NOMO-1 treated with DMSO at 0.1 percent for 48 hours (cell line): Measurements from ENCODE around the gene TTC22.

ENCODE experiments used
- DNase-seq: peaks from one replicate; lab custom pipeline; 2025; ENCODE audit not compliant: unreplicated experiment; lab: John Stamatoyannopoulos, UW

TTC22 gene

DNA sequence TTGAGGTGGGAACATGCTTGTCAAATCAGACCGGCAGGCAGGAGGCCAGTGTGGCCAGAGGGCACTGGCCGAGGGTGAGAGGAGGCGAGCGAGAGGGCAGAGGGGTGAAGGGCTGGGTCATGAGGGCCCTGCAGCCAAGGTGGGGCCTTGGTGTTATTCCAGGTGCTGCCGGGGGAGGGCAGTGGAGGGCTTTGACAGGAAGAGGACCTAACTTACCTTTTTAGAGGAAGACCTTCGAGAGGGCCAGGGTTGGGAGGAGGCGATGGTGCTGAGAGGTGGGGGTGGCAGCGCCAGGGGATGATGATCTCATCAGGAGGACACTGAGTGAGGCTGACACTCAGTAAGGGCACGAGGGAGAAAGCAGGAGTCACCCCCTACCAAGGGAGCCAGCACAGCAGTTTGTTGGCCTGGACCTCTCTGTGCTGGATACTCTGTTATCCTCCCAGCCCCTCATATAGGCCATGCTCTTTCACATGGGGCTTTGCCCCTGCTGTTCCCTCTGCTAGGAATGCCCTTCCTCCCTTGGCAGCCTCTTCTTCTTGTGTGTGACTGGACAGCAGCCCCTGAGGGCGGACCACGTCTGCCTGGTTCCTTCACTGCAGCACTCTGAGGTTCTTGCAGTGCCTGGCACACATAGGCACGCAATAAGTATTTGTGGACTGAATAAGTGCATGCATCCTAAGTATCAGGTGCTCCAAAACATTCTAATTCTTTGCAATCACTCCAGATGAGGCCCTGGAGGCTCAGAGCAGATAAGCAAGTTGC is 7.5 kb upstream of the TTC22 start:
- DNase-seq: no peak

DNA sequence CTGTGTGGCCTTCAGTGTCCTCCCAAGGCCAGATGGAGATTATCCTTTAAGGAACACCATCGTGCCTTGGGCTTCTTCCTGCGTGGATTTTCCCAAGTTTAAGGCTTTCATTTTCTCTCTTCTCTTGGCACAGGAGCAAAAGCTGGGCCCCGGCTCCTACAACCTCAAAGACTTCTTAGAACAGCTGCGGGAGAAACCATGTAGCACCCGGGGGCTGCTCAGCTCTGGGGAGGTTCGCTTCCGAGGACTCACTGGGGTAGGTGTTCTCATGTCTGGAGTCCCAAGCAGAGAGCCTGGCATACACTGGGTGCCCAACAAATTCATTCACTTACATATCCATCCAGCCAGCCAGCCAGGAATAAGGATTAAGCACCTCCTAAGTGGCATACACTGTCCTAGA is 6.6 kb upstream of the TTC22 start:
- no peak for DNase-seq

GRCh38 chr1:54806931-54807611 is 5.9 kb upstream of the TTC22 start:
- peak; percentile 9 for DNase-seq

DNA sequence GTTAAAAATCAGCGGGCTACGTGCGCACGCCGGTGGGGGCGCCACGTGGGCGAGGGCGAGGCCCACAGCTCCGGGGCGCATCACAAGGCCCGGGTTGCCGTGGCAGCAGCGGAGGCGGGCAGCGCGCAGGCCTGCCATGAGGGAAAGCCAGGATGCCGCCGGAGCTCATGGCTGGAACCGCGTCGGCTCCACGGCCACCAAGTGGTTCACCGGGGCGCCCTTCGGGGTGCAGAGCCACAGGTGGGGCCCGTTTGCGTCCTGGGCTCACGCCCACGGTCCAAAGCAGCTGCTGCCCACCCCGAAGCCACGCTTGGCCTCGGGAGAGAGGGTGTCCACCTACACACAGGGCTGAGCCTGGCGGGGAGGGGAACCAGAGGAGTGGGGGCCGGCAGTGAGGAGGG is 4.9 kb upstream of the TTC22 start:
- DNase-seq: no peak

DNA sequence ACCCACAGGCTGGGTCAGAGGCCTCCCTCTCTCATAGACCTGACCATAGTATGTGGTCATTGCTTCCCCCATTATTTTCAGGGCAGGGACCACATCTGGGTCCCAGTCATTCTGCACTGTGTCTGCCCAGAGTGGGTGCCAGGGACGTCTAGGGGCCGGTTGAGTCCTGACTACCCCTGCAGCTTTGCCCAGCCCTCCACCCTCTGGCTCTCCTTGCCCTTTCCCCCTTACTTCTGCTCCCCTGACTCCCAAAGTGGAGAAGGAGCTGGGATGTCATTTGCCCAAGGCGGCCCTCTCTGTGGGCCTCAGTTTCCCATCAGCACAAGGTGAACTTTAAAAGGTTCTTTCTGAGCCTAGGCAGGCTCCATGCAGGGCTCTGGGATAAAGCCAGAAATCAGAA is 4.3 kb upstream of the TTC22 start:
- DNase-seq: no peak

DNA sequence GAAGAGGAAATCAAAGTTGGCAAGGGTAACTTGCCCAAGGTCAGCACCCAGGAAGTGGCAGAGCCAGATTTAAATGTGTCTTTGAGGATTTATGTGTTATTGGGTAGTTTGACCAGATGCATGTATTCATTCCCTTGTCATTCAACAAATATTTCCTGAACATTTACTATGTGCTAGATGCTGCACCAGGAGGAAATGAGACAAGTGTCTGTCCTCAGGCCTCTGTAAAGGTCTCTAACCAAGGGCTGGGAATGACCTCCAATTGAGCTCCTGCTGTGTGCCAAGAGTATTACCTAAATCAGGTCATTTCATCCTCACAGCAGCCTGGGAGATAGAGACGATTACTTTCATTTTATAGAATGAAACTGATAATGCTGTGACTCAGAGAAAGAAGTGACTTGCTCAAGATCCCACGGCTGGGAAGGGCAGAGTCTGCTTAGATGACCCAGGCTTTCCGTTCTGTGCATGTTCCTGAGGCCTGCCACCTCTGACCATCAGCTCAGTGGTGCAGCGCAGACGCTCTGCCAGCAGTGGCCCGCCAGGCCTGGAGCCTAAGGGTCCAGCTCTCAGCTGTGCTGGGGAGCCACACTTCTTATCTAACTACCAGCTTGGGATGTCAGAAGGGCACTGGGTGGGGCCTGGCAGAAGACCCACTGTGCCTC is 3.5 kb upstream of the TTC22 start:
- no peak for DNase-seq

- DNase-seq: no peak
These were observed 2.8 kb upstream of the TTC22 start for GRCh38 chr1:54803761-54804470.

DNA sequence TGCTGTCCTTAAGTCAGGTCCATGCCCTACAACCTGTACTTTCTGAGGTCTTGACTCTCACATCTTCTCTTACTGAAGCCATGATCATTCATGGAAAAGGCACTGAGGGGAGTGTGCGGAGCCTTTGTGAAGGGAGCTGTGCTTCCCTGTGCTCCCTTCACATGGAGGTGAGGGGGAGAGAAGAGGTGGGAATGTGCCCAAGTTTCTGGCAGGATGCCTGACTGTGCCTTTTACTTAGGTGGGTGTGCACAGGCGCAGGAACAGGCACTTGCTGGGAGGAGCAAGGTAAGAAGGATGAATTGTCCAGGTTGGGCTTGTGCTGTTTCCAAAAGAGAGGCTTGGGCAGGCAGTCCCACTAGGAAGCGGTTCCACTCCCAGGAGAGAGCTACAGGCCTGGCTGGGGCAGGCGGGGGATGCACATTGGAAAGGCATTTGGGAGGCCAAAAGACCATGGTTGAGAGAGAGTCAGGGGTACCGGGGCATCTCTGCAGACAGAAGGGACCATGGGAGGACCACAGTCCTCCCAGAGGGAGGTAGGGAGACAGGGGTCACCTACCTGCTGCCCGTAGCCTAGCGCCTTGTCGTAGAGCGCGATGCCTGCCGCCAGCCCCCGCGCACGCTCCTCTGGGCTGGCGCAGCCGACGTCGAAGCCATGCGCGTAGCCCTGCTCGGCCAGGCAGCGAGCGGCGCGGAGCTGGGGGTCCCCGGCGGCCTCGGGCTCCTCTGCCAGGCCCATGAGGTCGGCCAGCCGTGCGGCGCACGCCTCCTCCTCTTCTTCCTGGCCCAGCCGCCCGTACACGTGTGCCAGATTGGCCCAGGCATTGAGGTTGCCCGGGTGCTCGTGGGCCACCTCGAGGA is 853 bp downstream of the TTC22 start:
- no peak for DNase-seq

DNA sequence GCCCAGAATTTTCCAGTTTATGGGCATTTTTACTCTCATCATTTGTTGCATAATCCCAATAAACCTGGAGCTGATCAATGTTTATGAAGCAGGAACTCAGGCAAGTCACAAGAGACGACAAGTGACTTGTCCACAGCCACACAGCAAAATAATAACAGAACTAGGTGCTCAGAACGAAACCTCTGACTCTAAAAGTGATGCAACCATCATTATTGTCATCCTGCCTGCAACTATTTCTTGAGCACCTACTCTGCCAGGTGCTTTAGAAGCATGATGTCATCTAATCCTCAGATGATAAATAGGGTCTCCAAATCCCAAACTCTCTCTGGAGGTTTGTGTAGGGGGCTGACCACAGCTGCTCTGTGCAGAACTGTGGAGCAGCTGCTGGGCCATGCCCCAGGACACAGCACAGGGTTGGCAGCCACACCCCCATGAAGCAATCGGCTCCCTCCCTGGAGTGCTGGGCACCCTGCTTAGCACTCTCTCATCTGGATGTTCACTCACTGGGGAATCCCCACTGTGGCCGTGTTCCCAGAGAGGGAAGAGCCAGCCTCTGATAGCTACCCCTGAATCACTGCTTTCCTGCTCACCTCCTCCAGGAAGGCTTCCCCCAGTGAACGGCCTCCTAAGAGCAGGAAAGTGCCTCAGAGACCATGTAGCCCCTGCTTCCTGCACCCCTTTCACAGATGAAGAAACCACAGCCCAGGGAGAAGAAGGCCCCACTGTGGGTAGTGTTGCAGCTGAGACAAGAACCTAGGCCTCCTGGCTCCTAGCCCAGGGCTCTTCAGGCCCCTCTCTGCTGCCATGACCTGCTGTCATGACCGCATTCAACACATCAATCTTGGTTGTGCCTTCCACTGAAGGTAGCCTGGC is 2.1 kb downstream of the TTC22 start:
- DNase-seq: peak; percentile 13

GRCh38 chr1:54798206-54798605 is 2.9 kb downstream of the TTC22 start:
- no peak for DNase-seq

DNA sequence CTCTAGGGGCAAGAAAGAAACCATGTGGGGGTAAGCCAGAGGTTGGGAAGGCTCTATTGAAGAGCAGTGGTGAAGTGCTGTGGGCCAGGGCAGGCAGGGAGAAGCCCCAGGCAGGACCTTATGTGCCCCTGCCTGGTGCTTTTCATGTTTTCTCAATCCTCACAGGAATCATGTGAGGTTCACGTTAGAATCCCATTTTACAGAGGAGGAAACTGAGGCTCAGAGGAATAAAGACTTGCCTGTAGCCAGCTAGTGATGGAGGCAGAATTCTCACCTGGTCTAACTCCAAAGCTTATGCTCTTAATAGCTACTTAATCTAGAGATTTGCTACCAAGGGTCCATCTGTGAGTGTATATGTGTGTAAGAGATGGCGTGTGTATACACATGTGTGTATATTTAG is 4.2 kb downstream of the TTC22 start:
- DNase-seq: no peak

- no peak for DNase-seq
These were observed 5.2 kb downstream of the TTC22 start for GRCh38 chr1:54795841-54796468.

DNA sequence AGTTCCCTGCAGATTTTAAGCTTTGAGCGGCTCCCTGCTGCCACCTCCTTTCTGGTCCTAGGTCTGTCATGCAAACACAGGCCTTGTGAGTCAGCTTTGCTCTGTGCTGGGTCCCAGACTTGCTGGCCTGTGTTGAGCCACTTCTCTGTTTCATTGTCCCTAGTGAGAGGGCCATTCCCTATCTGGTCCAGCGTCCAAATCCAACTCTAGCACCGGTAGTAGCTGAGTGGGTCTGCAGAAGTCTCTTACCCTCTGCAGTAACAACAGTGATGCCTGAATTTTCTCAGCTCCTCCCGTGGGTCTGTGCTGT is 5.8 kb downstream of the TTC22 start:
- no peak for DNase-seq

- DNase-seq: no peak
These were observed 6.4 kb downstream of the TTC22 start for GRCh38 chr1:54794451-54795355.

DNA sequence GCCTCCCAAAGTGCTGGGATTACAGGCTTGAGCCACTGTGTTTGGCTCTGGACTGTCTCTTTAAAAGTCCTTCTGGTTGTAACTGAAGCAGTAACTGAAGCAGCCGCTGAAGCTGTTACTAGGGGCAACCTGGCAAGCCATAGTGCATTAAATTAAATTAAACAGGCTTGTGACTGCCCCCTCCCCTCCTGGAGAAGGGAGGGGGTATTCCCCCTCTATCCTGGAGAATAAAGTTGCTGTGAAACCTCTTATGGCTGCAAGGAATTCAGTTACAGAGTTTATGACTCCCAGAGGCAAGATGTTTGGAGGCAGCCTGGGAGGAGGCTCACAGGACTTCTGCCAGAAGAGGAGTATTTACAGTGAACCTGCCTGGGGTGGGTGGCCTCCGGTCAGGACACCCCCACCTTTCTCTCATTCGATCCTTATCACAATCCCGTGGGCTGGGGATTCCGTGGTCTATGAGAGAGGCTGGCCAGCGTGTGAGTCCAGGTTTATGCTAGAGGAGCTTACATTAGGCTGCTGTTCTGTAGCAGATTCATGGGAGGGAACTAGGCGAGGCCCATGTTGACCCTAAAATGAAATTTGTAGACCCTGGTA is 8.3 kb downstream of the TTC22 start:
- no peak for DNase-seq

DNA sequence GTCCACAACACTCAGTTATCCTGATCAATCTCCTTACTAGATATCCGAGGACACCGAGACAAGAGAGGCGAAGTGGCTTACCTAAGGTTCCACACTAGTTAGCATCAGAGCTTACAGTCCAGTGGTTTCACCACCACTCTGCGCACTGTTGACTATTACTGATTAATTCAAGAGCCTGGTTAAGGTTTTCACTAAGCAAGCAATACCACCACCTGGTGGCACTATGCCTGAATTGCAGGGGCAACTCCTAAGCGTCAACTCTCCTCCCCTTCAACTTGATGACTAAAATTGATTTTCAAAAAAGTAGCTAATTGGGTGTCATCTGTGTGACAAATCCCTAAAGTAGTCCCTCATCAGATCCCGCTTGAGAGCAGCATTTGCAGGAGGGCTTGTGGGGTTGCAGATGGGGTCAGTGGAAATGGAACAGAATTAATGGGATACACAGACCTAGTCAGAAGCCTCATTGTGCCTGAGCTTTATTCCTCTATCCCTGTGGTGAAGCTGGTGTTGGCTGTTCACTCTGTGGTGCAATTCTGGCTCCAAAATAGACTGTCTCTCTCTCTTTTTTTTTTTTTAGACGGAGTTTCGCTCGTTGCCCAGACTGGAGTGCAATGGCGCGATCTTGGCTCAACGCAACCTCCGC is 9.1 kb downstream of the TTC22 start:
- DNase-seq: peak; percentile 12

DNA sequence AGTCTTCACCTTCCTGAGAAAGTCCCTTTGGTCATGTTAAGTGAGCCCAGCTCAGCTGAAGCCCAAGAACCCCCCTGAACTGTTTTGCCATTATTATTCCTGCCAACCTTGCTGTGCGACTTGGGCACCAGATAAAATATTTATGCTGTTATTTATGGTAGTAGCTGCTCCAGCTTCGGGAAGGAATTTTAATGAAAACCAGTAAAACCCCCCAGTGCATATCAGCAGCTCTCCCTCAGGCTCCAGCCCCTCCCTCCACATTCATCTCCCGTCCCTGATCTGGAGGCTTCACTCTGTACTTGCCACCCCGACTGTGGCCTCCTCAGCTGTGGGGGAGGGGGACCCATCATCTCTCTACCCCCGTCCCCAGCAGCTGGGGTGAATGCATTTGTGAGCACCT is 12.7 kb downstream of the TTC22 start:
- no peak for DNase-seq

- no peak for DNase-seq
These were observed 13.5 kb downstream of the TTC22 start for GRCh38 chr1:54787604-54788003.
